Right atrium auricular region (tissue), 2 donors: ENCODE measurements around the gene RNF214. TPM values are rescaled to one million over a fixed set of nuclear protein-coding genes. Genes with fewer than 3 reads are reported as not detected.
"Not testable (repeated sequence)": the region's sequence is repeated elsewhere in the genome, so short reads cannot be mapped to it uniquely, and the experiment has no call there.

Experiments used
- DNase-seq: peaks from one replicate; pipeline ENCODE4 v3.0.0-alpha.2; 2019; ENCODE audit warnings: low spot score
- H3K27ac ChIP-seq, 2 donors: fragments of 200-600 bp; sonication (generic); 1 replicate in 1 of 2; 2 replicates in 1 of 2; pipeline ENCODE4 v1.5.1; 2016 to 2019
- H3K27me3 ChIP-seq, 2 donors: fragments of 200-600 bp; sonication (generic); one replicate each; pipeline versions ENCODE4 v1.5.1 to v1.6.0; 2017 to 2019
- H3K36me3 ChIP-seq: fragments of 200-600 bp; sonication (generic); one replicate; pipeline ENCODE4 v1.5.1; 2016
- H3K4me1 ChIP-seq, 2 donors: fragments of 200-600 bp; sonication (generic); one replicate each; pipeline versions ENCODE4 v1.5.1 to v1.6.0; 2017 to 2019
- H3K4me3 ChIP-seq, 2 donors: fragments of 200-600 bp; sonication (generic); 1 replicate in 1 of 2; 2 replicates in 1 of 2; pipeline ENCODE4 v1.5.1; 2017 to 2019; ENCODE audit warnings: mild to moderate bottlenecking in 1 of 2, moderate library complexity in 1 of 2
- H3K9me3 ChIP-seq, 2 donors: fragments of 200-600 bp; sonication (generic); one replicate each; pipeline ENCODE4 v1.5.1; 2019
- CTCF ChIP-seq, 2 donors: fragments of 200-600 bp; sonication (generic); IDR thresholded peaks; one replicate each; pipeline ENCODE4 v1.5.1; 2019; ENCODE audit warnings: antibody characterized with exemption in 2 of 2
- total RNA-seq, 2 donors: library from RNA; depleted of rRNA; stranded (reverse); fragments of >200 nt; gene quantifications; one replicate each; pipeline ENCODE4 v1.1.0, GENCODE V29; 2016

Gene RNF214
- total RNA-seq, 2 donors from 2014 or later = 11.0 to 11.5 TPM

- Histone ChIP-seq H3K27ac (no peak overlapping the region), H3K9me3 (no peaks in the 10 kb centered on the region), H3K27me3 (no peaks in the 10 kb centered on the region), H3K4me3 (no peak overlapping the region), H3K36me3 (no peaks in the 10 kb centered on the region), H3K4me1 (peaks cover 0 to 21% of the 10 kb centered on the region in 2 donors)
- DNase-seq = no peak
- no peak for TF ChIP-seq CTCF (IDR thresholded peaks at IDR 0.05)
Measured at GRCh38 chr11:117319214-117319840, 86.9 kb downstream of the RNF214 start.

DNA sequence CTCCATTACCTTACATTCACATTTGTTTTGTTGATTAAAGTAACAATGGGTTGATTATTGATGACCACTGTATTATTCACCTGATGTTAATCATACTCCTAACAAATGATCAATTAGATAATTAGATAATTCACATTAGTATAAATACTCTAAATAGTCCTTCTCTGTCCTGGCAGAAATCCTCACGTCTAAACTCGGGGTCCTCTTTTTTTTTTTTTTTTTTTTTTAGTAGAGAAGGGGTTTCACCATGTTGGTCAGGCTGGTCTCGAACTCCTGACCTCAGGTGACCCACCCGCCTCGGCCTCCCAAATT, 94.7 kb downstream of the RNF214 start:
- not testable (repeated sequence) for H3K9me3 ChIP-seq, DNase-seq, H3K27me3 ChIP-seq, H3K36me3 ChIP-seq
- Histone ChIP-seq H3K27ac (peak overlapping the region; percentile 89 to 91), H3K4me3 (peak overlapping the region; percentile 74 to 83), H3K4me1 (peaks cover 0 to 14% of the 10 kb centered on the region in 2 donors)

GRCh38 chr11:117327567-117328374, 95.3 kb downstream of the RNF214 start, which contains the start of gene CEP164:
Gene CEP164 (plus strand): TSS chr11:117327854. CDS start chr11:117338587, 10,733 bp downstream.
- no peak for TF ChIP-seq CTCF (IDR thresholded peaks at IDR 0.05)
- H3K27me3 ChIP-seq = no peaks in the 10 kb centered on the region
- H3K27ac ChIP-seq = peak within 1 kb of the TSS; percentile 89 to 91
- H3K9me3 ChIP-seq = no peaks in the 10 kb centered on the region
- H3K4me3 ChIP-seq = peak within 1 kb of the TSS; percentile 74 to 83
- peak; percentile 96 for DNase-seq
- H3K36me3 ChIP-seq = no peaks in the 10 kb centered on the region
- H3K4me1 ChIP-seq = peaks cover 0 to 14% of the 10 kb centered on the region in 2 donors

DNA sequence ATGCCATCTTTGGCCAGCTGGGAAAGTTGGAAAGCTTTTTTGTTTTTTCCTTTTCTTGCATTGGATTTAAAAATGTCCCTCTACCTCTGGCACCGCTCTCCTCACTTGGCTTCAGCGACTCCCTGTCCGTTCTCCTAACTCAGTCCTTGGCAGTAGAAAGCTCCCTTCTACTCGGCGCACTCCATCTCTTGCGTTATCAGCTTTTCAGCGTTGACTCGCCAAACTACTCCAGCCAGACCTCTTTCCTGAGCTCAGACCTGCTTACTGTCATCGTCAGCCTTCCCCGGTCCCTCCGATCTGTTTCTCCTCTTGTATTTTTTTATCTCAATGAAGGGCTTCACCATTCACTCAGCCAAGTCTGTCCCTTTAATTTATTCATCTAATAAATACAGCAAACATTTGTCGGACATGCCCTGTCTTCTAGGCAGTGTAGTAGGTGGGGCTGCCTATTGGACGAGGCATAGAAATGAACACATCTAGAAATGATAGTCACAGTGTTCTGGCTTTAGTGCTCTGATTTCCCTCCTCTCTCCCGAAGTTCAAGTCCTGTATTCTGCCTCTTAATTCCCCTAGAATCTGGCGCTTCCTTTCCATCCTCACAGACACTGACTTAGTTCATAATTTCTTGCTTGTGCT, 96.0 kb downstream of the RNF214 start:
- Histone ChIP-seq H3K4me3 (peak overlapping the region; percentile 74 to 83), H3K27ac (peak overlapping the region; percentile 89 to 91), H3K36me3 (no peaks in the 10 kb centered on the region), H3K27me3 (no peaks in the 10 kb centered on the region), H3K4me1 (peaks cover 0 to 14% of the 10 kb centered on the region in 2 donors), H3K9me3 (no peaks in the 10 kb centered on the region)
- DNase-seq = peak; percentile 72
- no peak for TF ChIP-seq CTCF (IDR thresholded peaks at IDR 0.05)

- DNase-seq = no peak
- H3K4me3 ChIP-seq = no peak overlapping the region
- H3K36me3 ChIP-seq = peaks cover 15% of the 10 kb centered on the region
- TF ChIP-seq CTCF (IDR thresholded peaks at IDR 0.05) = no peak
- no peaks in the 10 kb centered on the region for H3K9me3 ChIP-seq
- H3K27me3 ChIP-seq = no peaks in the 10 kb centered on the region
- H3K27ac ChIP-seq = no peak overlapping the region
- peaks cover 0 to 14% of the 10 kb centered on the region in 2 donors for H3K4me1 ChIP-seq
Measured at GRCh38 chr11:117332843-117333242, 100.4 kb downstream of the RNF214 start.

DNA sequence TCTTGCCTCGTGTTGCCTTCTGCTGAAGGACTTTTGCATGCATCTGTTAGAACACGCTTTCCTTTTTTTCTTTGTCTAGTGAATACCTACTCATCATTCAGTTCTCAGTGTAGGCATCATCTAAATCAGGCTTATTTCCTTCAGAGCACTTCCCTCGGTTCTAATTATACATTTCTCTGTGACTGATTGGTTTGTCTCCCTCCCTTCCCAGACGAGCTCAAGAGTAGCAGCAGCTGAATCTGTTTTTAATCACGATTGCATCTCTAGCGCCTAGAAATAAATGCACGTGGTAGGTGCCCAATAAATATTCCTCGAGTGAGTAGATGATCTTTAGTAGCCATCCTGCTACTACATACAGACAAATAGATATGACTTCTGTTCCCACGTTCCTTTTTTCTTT, 101.4 kb downstream of the RNF214 start:
- peaks cover 15% of the 10 kb centered on the region for H3K36me3 ChIP-seq

More for the DNA sequence above, 101.4 kb downstream of the RNF214 start:
- H3K4me1 ChIP-seq = peaks cover 0 to 6% of the 10 kb centered on the region in 2 donors
- no peak overlapping the region for H3K4me3 ChIP-seq
- no peak overlapping the region for H3K27ac ChIP-seq
- no peaks in the 10 kb centered on the region for H3K27me3 ChIP-seq
- no peak for TF ChIP-seq CTCF (IDR thresholded peaks at IDR 0.05)
- no peaks in the 10 kb centered on the region for H3K9me3 ChIP-seq
- DNase-seq = no peak
